HFFc6 (cell line): ENCODE results near the gene GPR17. TPM values are rescaled to one million over a fixed set of nuclear protein-coding genes. Genes with fewer than 3 reads are reported as not detected.

ENCODE experiments used
- DNase-seq: peaks from one replicate; pipeline ENCODE4 v3.0.0-alpha.2; 2018
- H3K27ac Mint-ChIP-seq: 2 replicates; pipeline ENCODE4 v1.8.0; 2020; ENCODE audit warnings: mild to moderate bottlenecking, mixed read lengths
- H3K27me3 Mint-ChIP-seq: 2 replicates; pipeline ENCODE4 v1.8.0; 2021; ENCODE audit warnings: mild to moderate bottlenecking, moderate library complexity, mixed read lengths; ENCODE audit not compliant: insufficient read depth
- H3K36me3 Mint-ChIP-seq: 2 replicates; pipeline ENCODE4 v1.8.0; 2021; ENCODE audit warnings: low read depth, mixed read lengths
- H3K4me1 Mint-ChIP-seq: 2 replicates; pipeline ENCODE4 v1.8.0; 2020; ENCODE audit warnings: low read depth, mixed read lengths
- H3K4me3 Mint-ChIP-seq: 2 replicates; pipeline ENCODE4 v1.8.0; 2020; ENCODE audit warnings: mild to moderate bottlenecking, moderate library complexity, mixed read lengths
- H3K9me3 Mint-ChIP-seq: 2 replicates; pipeline ENCODE4 v1.8.0; 2020; ENCODE audit warnings: mild to moderate bottlenecking, mixed read lengths
- total RNA-seq, 6 experiments: library from RNA; stranded (reverse); fragmentation: NEBNext Ultra II Directional; extraction: Animal tissue kit (Norgen Biotek cat#: 25700); gene quantifications; 2 replicates in 1 of 6; 3 replicates in 5 of 6; pipeline ENCODE4 v1.2.3, GENCODE V29; 2021
- TF ChIP-seq, protein P1 (sequence below): fragments of 200-600 bp; sonication (generic); IDR thresholded peaks from 2 replicates; pipeline ENCODE4 v1.5.0; 2021; ENCODE audit warnings: antibody characterized with exemption, mild to moderate bottlenecking

The GPR17 gene
- total RNA-seq, 6 experiments from 2014 or later = not detected

DNA sequence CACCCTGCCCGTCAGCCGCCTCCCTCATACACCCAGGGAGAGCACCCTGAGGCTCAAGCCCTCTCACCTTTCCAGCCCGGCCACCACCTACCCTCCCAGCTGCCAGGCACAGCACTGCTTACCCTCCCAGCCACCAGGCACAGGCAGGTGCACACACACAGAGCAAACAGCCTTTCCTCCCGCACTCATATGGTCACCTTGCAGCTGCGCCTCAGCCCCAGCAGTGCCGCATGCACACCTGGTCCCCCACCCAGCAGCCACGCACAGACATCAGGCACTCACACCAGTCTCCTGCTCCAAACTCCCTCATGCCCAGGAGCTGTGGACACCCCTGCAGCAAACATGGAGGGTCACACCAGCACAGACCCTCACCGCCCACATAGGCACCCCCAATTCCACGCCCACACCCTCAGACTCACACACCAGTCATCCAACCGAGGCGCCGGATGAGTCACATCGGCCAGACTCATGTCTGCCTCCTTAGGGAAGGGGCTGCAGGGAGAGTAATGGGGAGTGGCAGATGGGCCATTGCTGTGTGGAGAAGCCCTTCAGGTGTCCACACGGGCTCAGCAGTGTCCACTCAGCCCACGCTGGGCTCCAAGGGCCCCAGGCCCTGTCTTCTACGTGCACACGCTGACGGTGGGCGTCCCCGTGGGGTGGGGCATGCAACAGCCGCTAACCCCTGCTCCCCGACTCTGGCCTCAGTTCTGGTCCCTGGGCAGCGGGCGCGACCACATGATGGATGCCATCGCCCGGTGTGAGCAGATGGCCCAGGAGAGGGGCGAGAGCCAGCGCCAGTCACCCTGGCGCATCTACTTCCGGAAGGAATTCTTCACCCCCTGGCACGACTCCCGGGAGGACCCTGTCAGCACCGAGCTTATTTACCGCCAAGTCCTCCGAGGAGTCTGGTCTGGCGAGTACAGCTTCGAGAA, 22.3 kb upstream of the GPR17 start:
- TF ChIP-seq, protein P1, sequence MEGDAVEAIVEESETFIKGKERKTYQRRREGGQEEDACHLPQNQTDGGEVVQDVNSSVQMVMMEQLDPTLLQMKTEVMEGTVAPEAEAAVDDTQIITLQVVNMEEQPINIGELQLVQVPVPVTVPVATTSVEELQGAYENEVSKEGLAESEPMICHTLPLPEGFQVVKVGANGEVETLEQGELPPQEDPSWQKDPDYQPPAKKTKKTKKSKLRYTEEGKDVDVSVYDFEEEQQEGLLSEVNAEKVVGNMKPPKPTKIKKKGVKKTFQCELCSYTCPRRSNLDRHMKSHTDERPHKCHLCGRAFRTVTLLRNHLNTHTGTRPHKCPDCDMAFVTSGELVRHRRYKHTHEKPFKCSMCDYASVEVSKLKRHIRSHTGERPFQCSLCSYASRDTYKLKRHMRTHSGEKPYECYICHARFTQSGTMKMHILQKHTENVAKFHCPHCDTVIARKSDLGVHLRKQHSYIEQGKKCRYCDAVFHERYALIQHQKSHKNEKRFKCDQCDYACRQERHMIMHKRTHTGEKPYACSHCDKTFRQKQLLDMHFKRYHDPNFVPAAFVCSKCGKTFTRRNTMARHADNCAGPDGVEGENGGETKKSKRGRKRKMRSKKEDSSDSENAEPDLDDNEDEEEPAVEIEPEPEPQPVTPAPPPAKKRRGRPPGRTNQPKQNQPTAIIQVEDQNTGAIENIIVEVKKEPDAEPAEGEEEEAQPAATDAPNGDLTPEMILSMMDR = no peak
- Mint-ChIP-seq H3K4me3 (peak overlapping the region; percentile 18), H3K27ac (peak overlapping the region; percentile 61), H3K4me1 (peaks cover 39% of the 10 kb centered on the region), H3K36me3 (peaks cover 7% of the 10 kb centered on the region; the same call in 1 of the 2 replicates), H3K9me3 (no peaks in the 10 kb centered on the region), H3K27me3 (peaks cover 3% of the 10 kb centered on the region)
- peak; percentile 41 for DNase-seq

DNA sequence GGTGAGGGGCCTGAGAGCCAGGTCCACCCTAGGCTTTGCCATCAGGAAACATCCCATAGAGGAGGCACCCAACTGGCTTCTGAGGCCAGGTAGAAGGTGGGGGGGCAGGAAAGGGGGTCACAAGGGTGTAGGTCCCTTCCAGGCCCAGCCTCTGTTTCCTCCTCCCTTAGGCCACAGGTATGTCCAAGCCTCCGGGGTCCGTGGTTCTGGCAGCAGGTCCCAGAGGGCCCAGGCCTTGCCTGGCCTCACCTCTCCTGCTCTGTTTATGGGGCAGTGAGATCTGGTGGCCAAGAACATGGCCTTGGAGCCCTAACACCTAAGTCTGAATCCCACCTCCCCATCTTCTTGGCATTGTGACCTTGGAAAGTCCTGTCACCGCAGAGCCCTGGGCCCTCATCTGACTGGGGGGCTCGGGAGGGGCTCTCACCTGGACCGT, 21.6 kb upstream of the GPR17 start:
- TF ChIP-seq, protein P1 = no peak
- Mint-ChIP-seq H3K36me3 (peaks cover 5% of the 10 kb centered on the region; the same call in 1 of the 2 replicates), H3K4me1 (peaks cover 34% of the 10 kb centered on the region), H3K27ac (0 out of 2 replicates have a peak overlapping the region, but pooled peaks have one; percentile 31), H3K9me3 (no peaks in the 10 kb centered on the region), H3K4me3 (no peak overlapping the region), H3K27me3 (peaks cover 3% of the 10 kb centered on the region)
- DNase-seq = no peak

DNA sequence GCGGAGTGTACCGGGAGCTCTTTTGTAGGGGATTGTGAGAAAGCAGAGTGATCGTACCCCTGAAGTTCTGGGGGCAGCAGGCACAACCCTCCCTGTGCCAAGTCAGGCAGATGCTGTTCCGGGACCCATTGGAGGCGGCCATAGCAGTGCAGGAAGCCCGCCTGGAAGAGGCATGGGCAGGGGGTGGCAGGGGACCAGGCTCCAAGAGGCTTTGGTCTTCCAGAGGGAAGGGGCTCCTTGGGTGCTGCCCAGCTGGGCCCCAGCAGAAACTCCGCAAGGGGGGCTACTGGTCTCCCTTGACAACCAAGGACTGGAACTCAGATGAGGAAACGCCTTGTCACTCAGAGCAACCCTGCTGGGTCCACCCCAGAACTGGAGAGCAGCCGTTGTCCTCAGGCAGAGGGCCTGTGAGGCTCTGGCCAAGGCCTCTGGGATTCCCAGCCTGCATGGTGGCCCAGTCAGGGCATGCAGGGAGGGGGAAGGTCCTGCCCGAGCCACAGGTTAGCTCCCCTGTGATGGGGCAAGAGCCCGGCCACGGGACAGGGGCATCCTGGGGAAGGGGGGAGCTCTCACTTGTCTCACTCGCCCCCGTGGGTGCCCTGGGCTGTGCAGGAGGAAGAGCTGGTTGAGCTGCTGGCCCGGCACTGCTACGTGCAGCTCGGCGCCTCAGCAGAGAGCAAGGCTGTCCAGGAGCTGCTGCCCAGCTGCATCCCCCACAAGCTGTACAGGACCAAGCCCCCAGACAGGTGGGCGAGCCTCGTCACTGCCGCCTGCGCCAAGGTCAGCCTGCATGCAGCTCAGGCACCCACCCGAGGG, 21.0 kb upstream of the GPR17 start:
- H3K4me3 Mint-ChIP-seq = no peak overlapping the region
- no peak for DNase-seq
- peaks cover 28% of the 10 kb centered on the region for H3K4me1 Mint-ChIP-seq
- TF ChIP-seq, protein P1 = no peak
- H3K27me3 Mint-ChIP-seq = peaks cover 3% of the 10 kb centered on the region
- peaks cover 5% of the 10 kb centered on the region; the same call in 1 of the 2 replicates for H3K36me3 Mint-ChIP-seq
- no peaks in the 10 kb centered on the region for H3K9me3 Mint-ChIP-seq
- no peak overlapping the region for H3K27ac Mint-ChIP-seq

DNA sequence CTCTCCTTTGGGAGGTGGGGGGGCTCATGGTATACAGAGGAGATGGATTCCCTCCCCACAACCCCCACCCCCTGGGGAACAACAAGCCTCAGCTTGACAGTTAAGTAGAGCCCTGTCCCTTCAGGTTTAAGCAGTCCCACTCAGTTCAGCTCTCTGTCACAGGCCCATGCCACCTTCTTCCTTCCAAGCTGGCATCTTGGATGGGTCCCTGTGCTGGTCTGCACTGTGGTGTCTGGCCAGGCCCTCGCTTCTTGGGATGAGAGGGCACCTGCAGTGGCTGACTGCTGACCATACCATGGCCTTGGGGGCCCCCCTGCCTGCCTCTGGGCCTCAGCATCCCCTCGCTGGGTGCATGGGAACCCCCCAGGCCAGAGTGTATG, 20.4 kb upstream of the GPR17 start:
- Mint-ChIP-seq H3K4me1 (peaks cover 26% of the 10 kb centered on the region), H3K36me3 (peaks cover 5% of the 10 kb centered on the region; the same call in 1 of the 2 replicates), H3K27ac (no peak overlapping the region), H3K4me3 (no peak overlapping the region), H3K9me3 (no peaks in the 10 kb centered on the region), H3K27me3 (peaks cover 3% of the 10 kb centered on the region)
- TF ChIP-seq, protein P1 = no peak
- no peak for DNase-seq

DNA sequence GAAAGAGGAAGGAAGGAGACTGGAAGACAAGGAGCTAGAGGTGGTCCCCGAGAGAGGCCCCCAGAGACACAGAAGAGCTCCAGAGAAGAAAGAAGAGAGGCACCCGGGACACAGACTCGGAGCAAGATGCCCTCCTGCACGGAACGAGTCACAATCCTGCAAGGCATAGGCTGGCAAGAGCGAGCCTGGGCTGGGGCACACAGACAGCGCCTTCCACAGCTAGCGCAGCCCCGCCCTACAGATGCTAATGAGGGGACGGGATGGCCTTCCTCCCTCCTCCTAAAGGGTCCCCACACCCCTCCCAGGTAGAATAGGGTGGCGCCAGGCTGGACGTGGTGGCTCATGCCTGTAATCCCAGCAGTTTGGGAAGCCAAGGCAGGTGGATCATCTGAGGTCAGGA, 19.8 kb upstream of the GPR17 start:
- H3K4me3 Mint-ChIP-seq = no peak overlapping the region
- H3K27ac Mint-ChIP-seq = no peak overlapping the region; the same call in 1 of the 2 replicates
- no peak for DNase-seq

More for the DNA sequence above, 19.8 kb upstream of the GPR17 start:
- H3K4me1 Mint-ChIP-seq = peaks cover 26% of the 10 kb centered on the region
- no peaks in the 10 kb centered on the region for H3K9me3 Mint-ChIP-seq
- TF ChIP-seq, protein P1 = no peak
- peaks cover 5% of the 10 kb centered on the region for H3K27me3 Mint-ChIP-seq
- H3K36me3 Mint-ChIP-seq = peaks cover 5% of the 10 kb centered on the region; the same call in 1 of the 2 replicates
